CD4-positive, alpha-beta T cell (primary cell): ENCODE data around the gene ZAR1. TPM values are rescaled to one million over a fixed set of nuclear protein-coding genes. Genes with fewer than 3 reads are reported as not detected.

Experiments used
- ATAC-seq: fragments of 200-7000 bp; cut with Tn5 transposase; one replicate; pipeline ENCODE4 v1.10.0; 2022; ENCODE audit warnings: mild to moderate bottlenecking; ENCODE audit not compliant: poor library complexity
- CTCF ChIA-PET: fragments of 350-600 bp; sonication (Branson Sonifier 250); formaldehyde crosslinking; loops from one replicate; lab custom pipeline; 2021; ENCODE audit warnings: antibody characterized with exemption, inconsistent platforms; lab: Charles Lee
- POLR2A ChIA-PET: fragments of 350-600 bp; sonication (Branson Sonifier 250); formaldehyde crosslinking; loops from one replicate; lab custom pipeline; 2021; ENCODE audit warnings: antibody characterized with exemption, inconsistent platforms; lab: Charles Lee
- DNase-seq, 14 experiments: peaks; one replicate each; pipeline ENCODE4 v3.0.0-alpha.2; 2013 to 2020; ENCODE audit warnings: mixed read lengths in 2 of 14
- H3K27ac ChIP-seq, 2 donors: one replicate each; pipeline versions ENCODE4 v1.5.1 to v1.7.0; 2013; ENCODE audit warnings: low read length in 2 of 2, low read depth in 1 of 2, mild to moderate bottlenecking in 1 of 2
- H3K27me3 ChIP-seq, 2 experiments: 1 replicate in 1 of 2; 2 replicates in 1 of 2; pipeline versions ENCODE4 v1.6.1 to v1.7.0; 2013; ENCODE audit warnings: low read length in 2 of 2, control low read depth in 1 of 2, mild to moderate bottlenecking in 1 of 2, moderate library complexity in 1 of 2; ENCODE audit not compliant: insufficient read depth in 2 of 2, control insufficient read depth in 1 of 2
- H3K36me3 ChIP-seq: one replicate; pipeline ENCODE4 v1.6.1; 2013; ENCODE audit warnings: low read length, control low read depth; ENCODE audit not compliant: insufficient read depth
- H3K4me1 ChIP-seq: one replicate; pipeline ENCODE4 v1.6.1; 2013; ENCODE audit warnings: low read length, control low read depth; ENCODE audit not compliant: insufficient read depth
- H3K4me3 ChIP-seq: one replicate; pipeline ENCODE4 v1.5.1; 2013; ENCODE audit warnings: mild to moderate bottlenecking, low read length, moderate library complexity
- H3K9me3 ChIP-seq, 2 experiments: 1 replicate in 1 of 2; 2 replicates in 1 of 2; pipeline versions ENCODE4 v1.6.1 to v1.7.0; 2013; ENCODE audit warnings: low read length in 2 of 2, mild to moderate bottlenecking in 2 of 2, control low read depth in 1 of 2, moderate library complexity in 1 of 2; ENCODE audit not compliant: control insufficient read depth in 1 of 2, insufficient read depth in 1 of 2
- H3K27ac Mint-ChIP-seq: one replicate; pipeline ENCODE4 v1.8.0; 2020; ENCODE audit warnings: mixed read lengths
- H3K27me3 Mint-ChIP-seq: one replicate; pipeline ENCODE4 v1.8.0; 2021; ENCODE audit warnings: mixed read lengths
- H3K36me3 Mint-ChIP-seq: one replicate; pipeline ENCODE4 v1.8.0; 2021; ENCODE audit warnings: low read depth, mixed read lengths
- H3K4me1 Mint-ChIP-seq: one replicate; pipeline ENCODE4 v1.8.0; 2021; ENCODE audit warnings: low read depth, mixed read lengths
- H3K4me3 Mint-ChIP-seq: one replicate; pipeline ENCODE4 v1.8.0; 2020; ENCODE audit warnings: mild to moderate bottlenecking, mixed read lengths
- H3K9me3 Mint-ChIP-seq: one replicate; pipeline ENCODE4 v1.8.0; 2020; ENCODE audit warnings: mixed read lengths
- CTCF ChIP-seq: fragments of 200-600 bp; IDR thresholded peaks from one replicate; pipeline ENCODE4 v1.8.0; 2022; ENCODE audit warnings: antibody characterized with exemption, mild to moderate bottlenecking
- intact Hi-C, 2 experiments: fragments of 100-400 bp; cut with DNase I in 1 of 2; cut with micrococcal nuclease in 1 of 2; formaldehyde crosslinking; loops; one replicate each; pipeline versions ENCODE4 v1.15.1 to v1.9.0; 2023 to 2025; cut with DNase I, micrococcal nuclease
- total RNA-seq, 174 experiments: library from RNA in 2 of 174; stranded (reverse) in 2 of 174; gene quantifications; one replicate each; pipeline ENCODE4 v1.2.3 and lab custom pipeline; 2021 to 2026

The ZAR1 gene
- total RNA-seq, 2 experiments from 2014 or later, result not detected

- no peak for ATAC-seq
- no peak overlapping the region for H3K4me3 Mint-ChIP-seq
- H3K36me3 ChIP-seq, result peaks cover 14% of the 10 kb centered on the region
- ChIA-PET POLR2A (no interaction called here), CTCF (no interaction called here)
- TF ChIP-seq CTCF, result no peak
- H3K36me3 Mint-ChIP-seq, result peaks cover 32% of the 10 kb centered on the region
- H3K9me3 ChIP-seq, result peaks cover 0 to 4% of the 10 kb centered on the region in 2 experiments
- peaks cover under 1% of the 10 kb centered on the region for H3K4me1 Mint-ChIP-seq
- H3K4me3 ChIP-seq, result no peak overlapping the region
- intact Hi-C loops, result no loop called here
- H3K27me3 Mint-ChIP-seq, result peaks cover 23% of the 10 kb centered on the region
- peaks cover 5% of the 10 kb centered on the region for H3K4me1 ChIP-seq
- H3K9me3 Mint-ChIP-seq, result no peaks in the 10 kb centered on the region
- no peak for DNase-seq
- peaks cover 10 to 12% of the 10 kb centered on the region in 2 experiments for H3K27me3 ChIP-seq
- H3K27ac ChIP-seq, result no peak overlapping the region
- no peak overlapping the region for H3K27ac Mint-ChIP-seq
Observed at GRCh38 chr4:48495941-48496340, 5.9 kb downstream of the ZAR1 start.

GRCh38 chr4:48498895-48499294, 8.8 kb downstream of the ZAR1 start:
- intact Hi-C loops, result no loop called here
- Histone ChIP-seq H3K36me3 (peaks cover 28% of the 10 kb centered on the region), H3K9me3 (no peaks in the 10 kb centered on the region), H3K27me3 (no peaks in the 10 kb centered on the region), H3K4me3 (no peak overlapping the region), H3K4me1 (no peaks in the 10 kb centered on the region), H3K27ac (no peak overlapping the region)
- H3K9me3 Mint-ChIP-seq, result no peaks in the 10 kb centered on the region
- H3K4me3 Mint-ChIP-seq, result no peak overlapping the region
- H3K27me3 Mint-ChIP-seq, result no peaks in the 10 kb centered on the region
- POLR2A ChIA-PET, result no interaction called here
- ATAC-seq (no peak), DNase-seq (no peak)
- peaks cover 4% of the 10 kb centered on the region for H3K4me1 Mint-ChIP-seq
- no peak for TF ChIP-seq CTCF
- no peak overlapping the region for H3K27ac Mint-ChIP-seq
- H3K36me3 Mint-ChIP-seq, result peaks cover 49% of the 10 kb centered on the region
- CTCF ChIA-PET, result interaction anchor here (1.5 kb wide), 1 partner anchor 12 kb away, joined by 3 read pairs; no protein-coding TSS in a partner anchor

- H3K27me3 Mint-ChIP-seq, result no peaks in the 10 kb centered on the region
- H3K4me1 ChIP-seq, result no peaks in the 10 kb centered on the region
- no peak overlapping the region for H3K4me3 Mint-ChIP-seq
- H3K36me3 ChIP-seq, result peaks cover 31% of the 10 kb centered on the region
- peaks cover 4% of the 10 kb centered on the region for H3K4me1 Mint-ChIP-seq
- H3K9me3 Mint-ChIP-seq, result no peaks in the 10 kb centered on the region
- H3K36me3 Mint-ChIP-seq, result peaks cover 57% of the 10 kb centered on the region
- CTCF ChIA-PET, result no interaction called here
- POLR2A ChIA-PET, result no interaction called here
- no peaks in the 10 kb centered on the region for H3K9me3 ChIP-seq
- no peak for TF ChIP-seq CTCF
- no peak for DNase-seq
- no peak for ATAC-seq
- no peak overlapping the region for H3K27ac ChIP-seq
- no peak overlapping the region for H3K4me3 ChIP-seq
- H3K27me3 ChIP-seq, result no peaks in the 10 kb centered on the region
- H3K27ac Mint-ChIP-seq, result no peak overlapping the region
- intact Hi-C loops, result no loop called here
Observed at GRCh38 chr4:48499551-48500066, 9.6 kb downstream of the ZAR1 start.
